Cortex of kidney (tissue), 1 donor: ENCODE data around the gene METAP1D.
"Not testable (repeated sequence)": the region's sequence is repeated elsewhere in the genome, so short reads cannot be mapped to it uniquely, and the experiment has no call there.

Experiments
- DNase-seq: peaks from one replicate; lab custom pipeline; 2025; lab: John Stamatoyannopoulos, UW

The METAP1D gene

DNA sequence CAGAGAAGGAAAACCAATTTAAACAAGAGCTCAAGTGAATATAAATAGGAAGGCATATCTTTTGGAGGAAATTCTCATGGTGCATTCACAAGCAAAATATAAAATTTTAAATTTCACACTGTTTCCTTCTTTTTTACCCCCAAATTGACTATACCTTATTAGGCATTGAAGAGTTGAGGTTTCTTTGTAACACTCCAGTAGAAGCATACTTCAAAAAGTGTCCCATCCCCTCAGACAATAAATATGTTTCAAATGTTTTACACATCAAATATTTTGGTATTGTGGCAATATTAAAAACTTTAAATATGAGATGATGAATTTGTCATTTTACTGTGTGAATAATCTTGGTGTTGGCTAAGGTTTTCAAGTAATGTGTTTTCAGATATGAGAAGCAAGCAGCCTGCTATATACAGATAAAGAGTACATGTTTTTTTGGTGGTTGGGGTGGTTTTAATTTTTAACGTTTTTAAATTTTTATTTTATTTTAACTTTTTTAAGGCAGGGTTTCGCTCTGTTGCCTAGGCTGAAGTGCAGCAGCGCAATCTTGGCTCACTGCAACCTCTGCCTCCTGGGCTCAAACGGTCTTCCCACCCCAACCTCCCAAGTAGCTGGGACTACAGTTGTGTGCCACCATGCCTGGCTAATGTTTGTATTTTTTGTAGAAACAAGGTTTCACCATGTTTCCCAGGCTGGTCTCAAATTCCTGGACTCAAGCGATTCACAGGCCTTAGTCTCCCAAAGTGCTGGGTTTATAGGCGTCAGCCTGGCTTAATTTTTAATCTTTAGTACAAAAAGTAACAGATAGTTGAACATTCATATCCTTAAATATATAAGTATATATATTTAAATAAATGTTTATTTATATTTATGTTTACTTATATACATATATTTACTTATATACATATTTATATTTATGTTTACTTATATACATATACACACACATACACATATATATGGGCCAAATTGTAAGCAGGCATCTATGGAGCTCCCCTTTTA is 49.1 kb downstream of the METAP1D start:
- DNase-seq = no peak

GRCh38 chr2:172049567-172050120 is 49.9 kb downstream of the METAP1D start:
- DNase-seq = no peak

- no peak for DNase-seq
Observed at GRCh38 chr2:172050479-172051125, 50.8 kb downstream of the METAP1D start.

DNA sequence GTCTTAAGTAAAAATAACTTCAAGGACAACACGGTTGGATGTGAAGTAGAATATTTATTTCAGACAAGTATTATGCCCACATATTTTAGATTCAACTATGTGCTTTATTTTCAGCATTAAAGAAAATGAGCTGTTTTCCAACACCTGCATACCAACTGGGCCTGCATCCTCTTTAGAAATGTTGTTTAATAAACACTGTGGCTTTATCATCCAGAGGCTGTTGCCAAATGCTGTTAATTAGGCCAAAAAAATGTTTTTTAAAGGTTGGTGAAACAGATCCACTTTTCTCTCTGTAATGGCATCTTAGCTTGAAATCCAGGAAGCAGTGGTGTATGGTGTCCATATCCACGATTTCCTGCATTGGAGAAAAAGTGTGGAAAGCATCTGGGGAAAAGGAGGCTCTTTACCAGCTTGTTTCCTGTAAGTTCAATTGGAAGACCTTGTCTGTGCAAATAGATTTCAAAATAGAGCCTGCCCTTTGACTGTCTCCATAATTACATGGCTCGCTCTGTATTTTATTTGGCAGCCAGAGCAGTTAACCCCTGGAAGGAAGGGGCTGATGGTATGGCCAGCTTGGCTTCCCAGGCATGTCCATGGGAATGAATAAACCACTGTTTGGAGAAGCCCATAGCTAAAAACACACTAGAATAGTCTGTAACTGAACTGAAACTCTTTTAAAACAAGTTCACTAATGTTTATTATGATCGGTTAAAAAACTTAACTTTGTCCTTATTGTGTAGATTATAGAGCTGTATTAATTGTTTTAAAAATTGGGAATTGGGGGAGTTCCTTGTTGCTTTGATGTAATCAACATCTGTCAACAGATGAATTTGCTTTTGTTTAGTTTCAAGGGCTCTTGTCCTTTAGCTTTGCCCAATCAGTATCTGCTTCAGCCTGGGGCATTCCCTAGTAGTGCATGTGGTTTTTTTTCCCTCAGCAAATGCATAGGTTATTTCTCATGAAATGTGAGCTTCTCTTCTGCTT is 52.5 kb downstream of the METAP1D start:
- no peak for DNase-seq

DNA sequence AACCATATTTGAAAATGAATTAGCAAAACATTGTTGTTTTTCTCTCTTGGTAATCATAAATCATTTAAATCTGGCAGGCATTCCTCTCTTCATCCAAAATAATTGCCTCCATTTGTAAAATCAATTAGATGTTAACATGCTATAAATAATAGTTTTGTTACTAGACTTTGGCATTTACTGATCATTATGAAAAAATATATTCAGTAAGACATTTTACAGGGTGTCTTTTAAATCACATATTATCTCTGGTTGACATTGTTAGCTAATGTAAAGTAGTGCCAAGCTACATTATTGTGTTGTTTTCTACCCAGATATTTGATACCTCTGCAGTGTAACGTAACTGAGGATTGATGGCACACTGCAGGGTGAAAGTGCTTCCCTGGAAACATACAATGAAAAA is 53.7 kb downstream of the METAP1D start:
- no peak for DNase-seq

GRCh38 chr2:172056293-172056692 is 56.5 kb downstream of the METAP1D start:
- no peak for DNase-seq

- no peak for DNase-seq
Observed at GRCh38 chr2:172058660-172059059, 58.9 kb downstream of the METAP1D start.

DNA sequence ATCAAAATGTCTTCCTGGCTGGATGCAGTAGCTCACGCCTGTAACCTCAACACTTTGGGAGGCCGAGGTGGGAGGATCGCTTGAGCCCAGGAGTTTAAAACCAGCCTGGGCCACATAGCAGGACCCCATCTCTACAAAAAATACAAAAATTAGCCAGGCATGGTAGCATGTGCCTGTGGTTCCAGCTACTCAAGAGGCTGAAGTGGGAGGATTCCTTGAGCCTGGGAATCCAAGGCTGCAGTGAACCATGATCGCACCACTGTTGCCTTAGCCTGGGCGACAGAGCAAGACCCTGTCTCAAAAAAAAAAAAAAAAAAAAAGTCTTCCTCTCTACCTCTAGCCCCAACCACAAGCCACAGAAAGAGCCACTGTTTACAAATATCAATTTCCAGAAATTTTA is 60.4 kb downstream of the METAP1D start:
- not testable (repeated sequence) for DNase-seq

- no peak for DNase-seq
Observed at GRCh38 chr2:172062402-172063004, 62.8 kb downstream of the METAP1D start.

GRCh38 chr2:172063446-172063845 is 63.7 kb downstream of the METAP1D start:
- no peak for DNase-seq

GRCh38 chr2:172065111-172065510 is 65.4 kb downstream of the METAP1D start:
- no peak for DNase-seq

DNA sequence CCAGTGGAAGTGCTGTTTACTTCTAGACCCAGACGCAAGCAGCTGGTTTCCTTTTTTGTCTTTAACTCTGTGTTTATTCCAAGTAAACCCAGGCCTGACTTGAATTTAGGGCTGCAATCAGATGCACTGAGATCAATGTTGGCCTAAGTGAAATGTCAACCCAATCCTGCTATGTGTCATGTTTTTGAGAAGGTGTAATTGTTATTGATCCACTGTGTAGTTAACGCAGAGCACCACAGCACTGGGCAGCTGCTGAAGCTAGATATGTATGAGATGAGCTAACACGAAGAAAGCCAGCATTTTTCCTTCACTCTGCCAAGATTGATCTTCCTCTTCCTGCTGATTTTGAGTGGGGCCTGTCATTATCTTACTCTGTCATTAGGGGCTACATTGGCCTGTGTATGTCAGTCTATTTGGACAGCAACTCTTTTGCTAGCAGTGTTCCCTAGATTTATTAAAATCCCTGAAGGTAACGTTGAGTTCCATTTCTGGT is 66.7 kb downstream of the METAP1D start:
- DNase-seq = no peak

DNA sequence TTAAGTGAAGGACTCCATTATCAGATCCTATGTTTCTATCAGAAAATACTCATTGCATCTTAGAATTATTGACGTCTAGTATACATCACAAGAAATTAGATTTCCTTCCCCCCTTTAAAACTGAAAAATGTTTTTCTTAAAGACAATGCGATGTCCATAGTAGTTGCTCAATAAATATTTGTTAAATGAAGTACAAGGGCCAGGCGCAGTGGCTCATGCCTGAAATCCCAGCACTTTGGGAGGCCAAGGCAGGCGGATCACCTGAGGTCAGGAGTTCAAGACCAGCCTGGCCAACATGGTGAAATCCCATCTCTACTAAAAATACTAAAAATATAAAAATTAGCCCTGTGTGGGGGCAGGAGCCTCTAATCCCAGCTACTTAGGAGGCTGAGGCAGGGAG is 68.2 kb downstream of the METAP1D start:
- not testable (repeated sequence) for DNase-seq

GRCh38 chr2:172070936-172071335 is 71.2 kb downstream of the METAP1D start:
- no peak for DNase-seq

GRCh38 chr2:172072303-172072702 is 72.5 kb downstream of the METAP1D start:
- no peak for DNase-seq

- no peak for DNase-seq
Observed at GRCh38 chr2:172072706-172073105, 73.0 kb downstream of the METAP1D start.

DNA sequence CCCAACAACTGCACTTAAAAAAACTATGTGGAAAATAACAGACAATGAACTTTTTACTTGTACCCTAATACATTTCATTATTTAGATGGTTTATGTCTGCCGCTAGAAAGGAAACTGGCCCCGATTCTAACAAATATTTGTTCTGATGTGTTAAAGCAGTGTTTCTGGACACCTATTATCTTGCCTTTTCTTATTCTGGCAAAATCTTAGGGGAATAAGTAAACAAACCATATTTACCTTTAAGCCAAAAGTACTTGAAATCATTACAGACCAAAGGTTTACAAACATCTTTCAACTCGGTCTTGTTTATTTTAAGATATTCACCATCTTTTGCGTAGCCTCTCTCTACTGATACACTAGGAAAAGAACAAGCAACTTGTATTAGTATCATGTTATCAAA is 73.8 kb downstream of the METAP1D start:
- no peak for DNase-seq

DNA sequence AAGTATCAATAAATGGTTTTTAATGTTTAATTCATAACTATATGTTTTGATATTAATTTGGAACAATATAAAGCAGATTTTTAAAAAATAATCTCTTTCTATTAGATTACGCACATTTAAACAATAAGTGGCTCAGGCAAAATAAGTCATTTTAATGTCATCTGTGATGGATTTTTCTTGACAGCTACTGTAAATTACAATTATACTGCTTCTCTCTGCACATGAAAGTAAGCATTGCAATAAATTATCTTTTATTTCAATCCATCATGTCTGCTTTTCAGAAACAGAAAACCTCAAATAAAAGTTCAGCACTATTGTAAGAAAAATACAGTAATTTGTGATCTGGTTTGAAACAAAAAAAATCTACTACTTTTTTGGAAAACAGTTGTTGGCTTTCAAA is 74.5 kb downstream of the METAP1D start:
- DNase-seq = no peak

- no peak for DNase-seq
Observed at GRCh38 chr2:172079416-172079815, 79.7 kb downstream of the METAP1D start.

GRCh38 chr2:172079838-172080640 is 80.3 kb downstream of the METAP1D start:
- no peak for DNase-seq
